ENCODE data around the gene CCS.
A peak's percentile ranks its signal among the peaks of the same experiment; 100 is the strongest.
"Not testable (repeated sequence)": the region's sequence is repeated elsewhere in the genome, so short reads cannot be mapped to it uniquely, and the experiment has no call there.

Gene CCS

GRCh38 chr11:66631883-66632282 lies 38.9 kb downstream of the CCS start:
- DNase-seq: no peak

DNA sequence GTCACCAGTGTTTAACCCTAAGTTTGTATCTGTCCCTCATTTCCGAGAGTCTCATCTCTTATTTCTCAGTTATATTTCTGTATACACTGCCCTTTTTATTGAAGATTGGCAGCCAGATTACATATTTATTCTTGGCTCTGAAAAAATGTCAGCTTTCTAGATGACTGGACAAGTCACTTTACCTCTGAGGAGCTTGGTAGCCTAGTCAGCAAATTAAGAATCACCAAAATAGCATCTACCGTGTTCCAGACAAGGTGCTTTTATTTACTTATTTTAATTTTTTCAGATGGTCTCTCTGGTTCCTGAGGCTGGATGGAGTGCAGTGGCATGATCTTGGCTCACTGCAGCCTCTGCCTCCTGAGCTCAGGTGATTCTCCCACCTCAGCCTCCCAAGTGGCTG lies 40.0 kb downstream of the CCS start:
- DNase-seq: no peak

DNA sequence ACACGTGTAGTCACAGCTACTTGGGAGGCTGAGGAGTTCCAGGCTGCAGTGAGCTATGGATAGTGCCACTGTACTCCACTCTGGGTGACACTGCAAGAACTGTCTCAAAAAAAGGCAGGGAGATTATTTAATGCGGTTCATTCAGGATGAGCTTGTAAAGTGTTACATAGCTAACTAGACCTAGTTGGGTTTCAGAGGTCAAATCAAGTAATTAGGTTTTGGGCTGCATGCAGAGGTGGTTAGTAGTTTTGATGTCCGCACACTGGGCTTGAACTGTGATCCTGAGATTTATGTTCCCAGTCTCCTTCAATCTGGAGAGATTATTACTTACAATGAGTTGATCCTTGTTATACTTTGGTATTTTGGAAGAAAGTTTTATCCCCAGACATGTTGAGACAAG lies 43.4 kb downstream of the CCS start:
- DNase-seq: no peak

GRCh38 chr11:66637557-66638176 lies 44.7 kb downstream of the CCS start:
- no peak for DNase-seq

GRCh38 chr11:66638177-66639065 lies 45.4 kb downstream of the CCS start, which contains the start of gene RBM4:
RBM4 (plus strand) TSS chr11:66638703; CDS start chr11:66639712, 1,009 bp downstream.
- DNase-seq: peak; percentile 100

- DNase-seq: no peak
These were observed 46.3 kb downstream of the CCS start for GRCh38 chr11:66639066-66639813.

DNA sequence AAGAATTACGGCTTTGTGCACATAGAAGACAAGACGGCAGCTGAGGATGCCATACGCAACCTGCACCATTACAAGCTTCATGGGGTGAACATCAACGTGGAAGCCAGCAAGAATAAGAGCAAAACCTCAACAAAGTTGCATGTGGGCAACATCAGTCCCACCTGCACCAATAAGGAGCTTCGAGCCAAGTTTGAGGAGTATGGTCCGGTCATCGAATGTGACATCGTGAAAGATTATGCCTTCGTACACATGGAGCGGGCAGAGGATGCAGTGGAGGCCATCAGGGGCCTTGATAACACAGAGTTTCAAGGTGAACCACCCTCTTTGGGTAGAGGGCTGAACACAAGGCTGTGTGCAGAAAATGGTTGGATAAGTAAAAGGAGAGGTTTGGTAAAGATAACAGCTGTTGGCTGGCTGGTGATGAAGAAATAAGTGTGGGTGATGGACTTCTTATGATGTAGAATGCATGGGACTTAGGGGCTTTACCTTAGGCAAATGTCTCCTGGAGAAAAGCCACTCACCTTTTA lies 46.9 kb downstream of the CCS start:
- DNase-seq: not testable (repeated sequence)

DNA sequence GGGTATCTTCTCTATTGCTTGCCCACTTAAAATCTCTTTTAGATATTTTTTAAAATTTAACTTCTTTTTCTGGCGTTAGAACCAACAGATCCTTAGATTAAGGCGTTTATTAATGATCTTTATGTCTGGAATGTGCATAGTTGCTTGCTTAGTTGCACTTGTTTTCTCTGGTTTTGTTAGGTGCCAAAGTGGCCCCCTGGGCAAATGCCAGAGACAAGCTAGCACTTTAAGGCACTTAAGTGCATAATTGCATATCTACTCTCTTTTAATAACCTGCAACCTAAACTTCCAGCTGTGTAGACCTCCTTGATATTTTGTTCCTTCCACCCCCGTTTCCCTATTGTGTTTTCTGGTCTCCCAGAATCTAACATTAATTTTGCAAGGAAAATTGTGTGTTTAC lies 48.8 kb downstream of the CCS start:
- DNase-seq: no peak

GRCh38 chr11:66643745-66644437 lies 50.9 kb downstream of the CCS start:
- DNase-seq: no peak

- DNase-seq: no peak
These were observed 53.8 kb downstream of the CCS start for GRCh38 chr11:66646828-66647227.

DNA sequence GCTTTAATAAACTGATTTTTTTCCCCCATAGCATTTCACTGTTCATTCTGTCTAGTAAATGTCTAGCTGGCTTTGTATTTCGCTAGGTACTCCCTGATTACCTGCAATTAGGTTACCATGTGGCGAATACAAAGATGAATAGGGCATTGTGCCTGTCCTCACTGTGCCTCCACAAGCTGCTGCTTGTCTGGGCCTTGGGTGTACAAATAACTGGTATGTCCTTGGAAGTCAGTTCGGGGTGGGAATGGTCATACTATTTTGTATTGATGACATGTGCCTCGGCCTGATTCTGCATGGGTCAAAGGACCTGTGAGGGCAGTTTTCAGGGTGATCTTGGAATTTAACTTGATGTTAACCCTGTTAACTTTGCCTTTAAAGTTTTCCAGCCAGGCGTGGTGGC lies 56.9 kb downstream of the CCS start:
- no peak for DNase-seq

DNA sequence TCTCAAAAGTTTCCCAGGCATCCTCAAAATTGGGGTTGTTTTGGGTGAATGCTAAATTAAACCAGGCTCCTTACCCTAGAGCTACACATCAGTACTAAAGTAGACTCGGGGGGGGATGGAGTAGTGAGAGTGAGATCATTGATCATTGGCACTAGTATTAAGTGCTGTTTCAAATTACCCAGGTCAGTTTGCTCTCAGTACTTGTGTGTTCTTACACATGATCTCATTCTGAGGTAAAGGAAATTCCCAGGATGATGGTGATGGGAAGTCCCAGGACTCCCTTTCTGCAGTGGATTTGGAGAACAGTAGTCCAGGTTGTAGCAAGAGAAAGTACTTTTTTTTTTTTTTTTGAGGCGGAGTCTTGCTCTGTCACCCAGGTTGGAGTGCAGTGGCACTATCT lies 58.0 kb downstream of the CCS start:
- no peak for DNase-seq

- DNase-seq: no peak
These were observed 59.7 kb downstream of the CCS start for GRCh38 chr11:66652651-66653050.

DNA sequence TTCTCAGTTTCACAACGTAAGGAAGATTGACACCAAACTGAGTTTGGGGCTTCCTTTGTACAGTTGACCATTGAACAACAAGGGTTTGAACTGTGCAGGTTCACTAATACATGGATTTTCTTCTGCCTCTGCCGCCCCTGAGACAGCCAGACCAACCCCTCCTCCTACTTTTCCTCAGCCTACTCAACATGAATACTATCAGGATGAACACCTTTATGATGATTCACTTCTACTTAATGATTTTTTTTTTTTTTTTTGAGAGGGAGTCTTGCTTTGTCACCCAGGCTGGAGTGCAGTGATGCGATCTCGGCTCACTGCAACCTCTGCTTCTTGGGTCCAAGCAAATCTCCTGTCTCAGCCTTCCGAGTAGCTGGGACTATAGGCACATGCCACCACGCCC lies 60.1 kb downstream of the CCS start:
- no peak for DNase-seq

All from islet precursor cell (in vitro differentiated cells).